Occipital lobe (tissue), 2 donors: ENCODE data around the gene NFKBIE. TPM values are rescaled to one million over a fixed set of nuclear protein-coding genes. Genes with fewer than 3 reads are reported as not detected.
A peak's percentile ranks its signal among the peaks of the same experiment; 100 is the strongest.

Experiments used
- DNase-seq: peaks from one replicate; lab custom pipeline; 2025; lab: John Stamatoyannopoulos, UW
- total RNA-seq: library from RNA; depleted of rRNA; stranded (reverse); fragments of >200 nt; gene quantifications from one replicate; pipeline ENCODE4 v1.2.3, GENCODE V29; 2014

The NFKBIE gene
- total RNA-seq, 1 donor from 2014 or later = 7.8 TPM

- DNase-seq = no peak
These were observed 7.0 kb downstream of the NFKBIE start for GRCh38 chr6:44258325-44258863.

GRCh38 chr6:44257753-44258324 is 7.5 kb downstream of the NFKBIE start:
- no peak for DNase-seq

GRCh38 chr6:44257025-44257752 is 8.2 kb downstream of the NFKBIE start, which contains the start of gene SLC35B2:
Gene SLC35B2 (minus strand): TSS chr6:44257528. CDS start chr6:44257410, 118 bp downstream.
- DNase-seq = peak; percentile 76

GRCh38 chr6:44256775-44257024 is 8.7 kb downstream of the NFKBIE start:
- DNase-seq = no peak

- DNase-seq = no peak
These were observed 9.2 kb downstream of the NFKBIE start for GRCh38 chr6:44255871-44256774.

GRCh38 chr6:44255105-44255808 is 10.1 kb downstream of the NFKBIE start:
- DNase-seq = no peak

- DNase-seq = no peak
These were observed 10.9 kb downstream of the NFKBIE start for GRCh38 chr6:44254191-44255104.

- DNase-seq = no peak
These were observed 11.8 kb downstream of the NFKBIE start for GRCh38 chr6:44253307-44254101.

- DNase-seq = no peak
These were observed 13.5 kb downstream of the NFKBIE start for GRCh38 chr6:44251576-44252524.

GRCh38 chr6:44250718-44251123 is 14.6 kb downstream of the NFKBIE start:
- no peak for DNase-seq

GRCh38 chr6:44250067-44250717 is 15.2 kb downstream of the NFKBIE start:
- DNase-seq = no peak

- DNase-seq = no peak
These were observed 16.1 kb downstream of the NFKBIE start for GRCh38 chr6:44249082-44249748.

- no peak for DNase-seq
These were observed 16.8 kb downstream of the NFKBIE start for GRCh38 chr6:44248579-44248978.

GRCh38 chr6:44247338-44248302 is 17.7 kb downstream of the NFKBIE start:
- peak; percentile 83 for DNase-seq

- peak; percentile 89 for DNase-seq
These were observed 18.6 kb downstream of the NFKBIE start, which contains the start of gene HSP90AB1 for GRCh38 chr6:44246663-44247337. Gene HSP90AB1 (plus strand): TSS chr6:44247101. CDS start chr6:44248630, 1,529 bp downstream.
